ENCODE data around the gene FBLN1.

DNA sequence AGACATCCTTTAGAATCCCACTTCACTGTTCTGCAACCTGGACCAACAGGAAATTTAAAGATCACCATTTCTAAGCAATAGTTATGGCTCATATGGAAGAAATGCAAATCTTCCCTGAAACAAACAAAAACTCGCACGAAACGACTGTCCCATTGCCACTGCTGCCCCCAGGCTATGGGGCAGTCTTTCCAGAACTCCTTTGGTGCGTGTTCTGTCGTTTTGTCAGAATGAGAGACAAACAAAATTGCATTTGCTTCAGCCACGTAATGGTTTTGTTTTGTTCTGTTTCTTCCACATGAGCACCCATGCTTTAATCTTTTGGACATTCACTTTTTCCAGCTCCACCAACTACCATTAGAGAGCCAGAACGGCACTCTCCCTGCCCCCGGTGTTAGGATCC is 10.8 kb upstream of the FBLN1 start:
- TF ChIP-seq, protein P1, sequence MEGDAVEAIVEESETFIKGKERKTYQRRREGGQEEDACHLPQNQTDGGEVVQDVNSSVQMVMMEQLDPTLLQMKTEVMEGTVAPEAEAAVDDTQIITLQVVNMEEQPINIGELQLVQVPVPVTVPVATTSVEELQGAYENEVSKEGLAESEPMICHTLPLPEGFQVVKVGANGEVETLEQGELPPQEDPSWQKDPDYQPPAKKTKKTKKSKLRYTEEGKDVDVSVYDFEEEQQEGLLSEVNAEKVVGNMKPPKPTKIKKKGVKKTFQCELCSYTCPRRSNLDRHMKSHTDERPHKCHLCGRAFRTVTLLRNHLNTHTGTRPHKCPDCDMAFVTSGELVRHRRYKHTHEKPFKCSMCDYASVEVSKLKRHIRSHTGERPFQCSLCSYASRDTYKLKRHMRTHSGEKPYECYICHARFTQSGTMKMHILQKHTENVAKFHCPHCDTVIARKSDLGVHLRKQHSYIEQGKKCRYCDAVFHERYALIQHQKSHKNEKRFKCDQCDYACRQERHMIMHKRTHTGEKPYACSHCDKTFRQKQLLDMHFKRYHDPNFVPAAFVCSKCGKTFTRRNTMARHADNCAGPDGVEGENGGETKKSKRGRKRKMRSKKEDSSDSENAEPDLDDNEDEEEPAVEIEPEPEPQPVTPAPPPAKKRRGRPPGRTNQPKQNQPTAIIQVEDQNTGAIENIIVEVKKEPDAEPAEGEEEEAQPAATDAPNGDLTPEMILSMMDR (IDR thresholded peaks at IDR 0.05), result no peak
- TF ChIP-seq EP300 (IDR thresholded peaks at IDR 0.05), result no peak
- TF ChIP-seq POLR2A (IDR thresholded peaks at IDR 0.05), result no peak
